CD4-positive, CD25-positive, alpha-beta regulatory T cell (primary cell): Measurements from ENCODE around the gene PLXNA4. TPM values are rescaled to one million over a fixed set of nuclear protein-coding genes. Genes with fewer than 3 reads are reported as not detected.

ENCODE experiments used
- ATAC-seq, 2 donors: fragments of 150-1000 bp; cut with Tn5 transposase; one replicate each; pipeline ENCODE4 v1.10.0; 2021; ENCODE audit warnings: low read depth in 2 of 2, moderate number of reproducible peaks in 2 of 2, moderate library complexity in 1 of 2
- DNase-seq, 3 donors: peaks; one replicate each; pipeline versions ENCODE4 v3.0.0 to v3.0.0-alpha.2; 2012 to 2022; ENCODE audit warnings: mixed read lengths in 1 of 3
- H3K27ac ChIP-seq: one replicate; pipeline ENCODE4 v1.7.0; 2013; ENCODE audit warnings: mild to moderate bottlenecking, low read length; ENCODE audit not compliant: insufficient read depth, poor library complexity, severe bottlenecking
- H3K27me3 ChIP-seq: one replicate; pipeline ENCODE4 v1.7.0; 2013; ENCODE audit warnings: low read length; ENCODE audit not compliant: control insufficient read depth, insufficient read depth
- H3K36me3 ChIP-seq: one replicate; pipeline ENCODE4 v1.7.0; 2013; ENCODE audit warnings: mild to moderate bottlenecking, low read length, moderate library complexity; ENCODE audit not compliant: control insufficient read depth, insufficient read depth
- H3K4me1 ChIP-seq: 2 replicates; pipeline ENCODE4 v1.7.0; 2013; ENCODE audit warnings: mild to moderate bottlenecking, low read length; ENCODE audit not compliant: insufficient read depth, control insufficient read depth, poor library complexity, severe bottlenecking
- H3K4me3 ChIP-seq: one replicate; pipeline ENCODE4 v1.7.0; 2013; ENCODE audit warnings: low read depth, mild to moderate bottlenecking, low read length, moderate library complexity
- H3K9me3 ChIP-seq, 2 experiments: 1 replicate in 1 of 2; 2 replicates in 1 of 2; pipeline ENCODE4 v1.7.0; 2013; ENCODE audit warnings: low read length in 2 of 2, mild to moderate bottlenecking in 1 of 2, moderate library complexity in 1 of 2; ENCODE audit not compliant: control insufficient read depth in 2 of 2
- H3K27ac Mint-ChIP-seq, 3 donors: one replicate each; pipeline ENCODE4 v1.8.0; 2020 to 2022; ENCODE audit warnings: mild to moderate bottlenecking in 3 of 3, mixed read lengths in 3 of 3, moderate library complexity in 2 of 3
- H3K27me3 Mint-ChIP-seq: one replicate; pipeline ENCODE4 v1.8.0; 2022; ENCODE audit warnings: mild to moderate bottlenecking, mixed read lengths
- H3K36me3 Mint-ChIP-seq: one replicate; pipeline ENCODE4 v1.8.0; 2020; ENCODE audit warnings: mixed read lengths
- H3K4me1 Mint-ChIP-seq, 4 donors: one replicate each; pipeline ENCODE4 v1.8.0; 2020 to 2022; ENCODE audit warnings: mixed read lengths in 4 of 4, mild to moderate bottlenecking in 1 of 4
- H3K4me3 Mint-ChIP-seq, 4 donors: one replicate each; pipeline ENCODE4 v1.8.0; 2020 to 2022; ENCODE audit warnings: mild to moderate bottlenecking in 4 of 4, mixed read lengths in 4 of 4, moderate library complexity in 3 of 4
- H3K9me3 Mint-ChIP-seq, 7 donors: one replicate each; pipeline ENCODE4 v1.8.0; 2020 to 2022; ENCODE audit warnings: mixed read lengths in 7 of 7, mild to moderate bottlenecking in 3 of 7, moderate library complexity in 2 of 7
- polyA plus RNA-seq, 4 donors: library from polyadenylated mRNA; unstranded; fragments of 300-500 nt; fragmentation: Illumina TruSeq; gene quantifications; one replicate each; pipeline ENCODE4 v1.2.3, GENCODE V29; 2021
- total RNA-seq: library from RNA; stranded (reverse); gene quantifications from one replicate; pipeline ENCODE4 v1.2.3, GENCODE V29; 2022

Gene PLXNA4
- total and polyA plus RNA-seq, 5 donors from 2014 or later = 0.27 TPM; not detected in 4

GRCh38 chr7:132084776-132085388 lies 491.4 kb downstream of the PLXNA4 start:
- Mint-ChIP-seq H3K36me3 (no peaks in the 10 kb centered on the region), H3K27ac (no peak overlapping the region), H3K4me1 (no peaks in the 10 kb centered on the region), H3K27me3 (peaks cover 4% of the 10 kb centered on the region), H3K4me3 (no peak overlapping the region), H3K9me3 (peaks cover 0 to 3% (median 0%) of the 10 kb centered on the region in 7 donors)
- Histone ChIP-seq H3K4me1 (no peaks in the 10 kb centered on the region), H3K27ac (no peak overlapping the region), H3K9me3 (no peaks in the 10 kb centered on the region), H3K4me3 (no peak overlapping the region), H3K36me3 (no peaks in the 10 kb centered on the region), H3K27me3 (peaks cover 3% of the 10 kb centered on the region)
- ATAC-seq (no peak), DNase-seq (no peak)

- Mint-ChIP-seq H3K27me3 (peaks cover 4% of the 10 kb centered on the region), H3K4me3 (no peak overlapping the region), H3K27ac (no peak overlapping the region), H3K36me3 (no peaks in the 10 kb centered on the region), H3K9me3 (peaks cover 0 to 3% (median 0%) of the 10 kb centered on the region in 7 donors), H3K4me1 (no peaks in the 10 kb centered on the region)
- no peaks in the 10 kb centered on the region for H3K36me3 ChIP-seq
- no peak for DNase-seq
- H3K27me3 ChIP-seq = peaks cover 3% of the 10 kb centered on the region
- H3K9me3 ChIP-seq = no peaks in the 10 kb centered on the region
- H3K4me1 ChIP-seq = no peaks in the 10 kb centered on the region
- no peak overlapping the region for H3K4me3 ChIP-seq
- no peak overlapping the region for H3K27ac ChIP-seq
- no peak for ATAC-seq
These were observed 492.6 kb downstream of the PLXNA4 start for GRCh38 chr7:132083537-132084123.

GRCh38 chr7:132083126-132083525 lies 493.1 kb downstream of the PLXNA4 start:
- H3K27me3 ChIP-seq = peaks cover 3% of the 10 kb centered on the region
- ATAC-seq (no peak), DNase-seq (no peak)
- no peak overlapping the region for H3K4me3 ChIP-seq
- H3K9me3 ChIP-seq = no peaks in the 10 kb centered on the region
- no peak overlapping the region for H3K27ac ChIP-seq
- no peaks in the 10 kb centered on the region for H3K36me3 ChIP-seq
- Mint-ChIP-seq H3K4me3 (no peak overlapping the region), H3K27me3 (peaks cover 4% of the 10 kb centered on the region), H3K36me3 (no peaks in the 10 kb centered on the region), H3K9me3 (peaks cover 0 to 3% (median 0%) of the 10 kb centered on the region in 7 donors), H3K4me1 (no peaks in the 10 kb centered on the region), H3K27ac (no peak overlapping the region)
- H3K4me1 ChIP-seq = no peaks in the 10 kb centered on the region

GRCh38 chr7:132082394-132082793 lies 493.9 kb downstream of the PLXNA4 start:
- Mint-ChIP-seq H3K9me3 (peaks cover 0 to 3% (median 0%) of the 10 kb centered on the region in 7 donors), H3K36me3 (no peaks in the 10 kb centered on the region), H3K4me1 (no peaks in the 10 kb centered on the region), H3K27me3 (peaks cover 4% of the 10 kb centered on the region), H3K4me3 (no peak overlapping the region), H3K27ac (no peak overlapping the region)
- no peak overlapping the region for H3K4me3 ChIP-seq
- no peak overlapping the region for H3K27ac ChIP-seq
- H3K9me3 ChIP-seq = no peaks in the 10 kb centered on the region
- ATAC-seq = no peak
- no peaks in the 10 kb centered on the region for H3K36me3 ChIP-seq
- peaks cover 3% of the 10 kb centered on the region for H3K27me3 ChIP-seq
- no peaks in the 10 kb centered on the region for H3K4me1 ChIP-seq
- no peak for DNase-seq

- Mint-ChIP-seq H3K4me3 (no peak overlapping the region), H3K27me3 (peaks cover 4% of the 10 kb centered on the region), H3K4me1 (no peaks in the 10 kb centered on the region), H3K27ac (no peak overlapping the region), H3K9me3 (peaks cover 0 to 3% (median 0%) of the 10 kb centered on the region in 7 donors), H3K36me3 (no peaks in the 10 kb centered on the region)
- H3K4me3 ChIP-seq = no peak overlapping the region
- peaks cover 3% of the 10 kb centered on the region for H3K27me3 ChIP-seq
- no peak overlapping the region for H3K27ac ChIP-seq
- H3K4me1 ChIP-seq = no peaks in the 10 kb centered on the region
- no peaks in the 10 kb centered on the region for H3K36me3 ChIP-seq
- ATAC-seq (no peak), DNase-seq (no peak)
- H3K9me3 ChIP-seq = no peaks in the 10 kb centered on the region
These were observed 494.6 kb downstream of the PLXNA4 start for GRCh38 chr7:132081686-132082085.

GRCh38 chr7:132080967-132081668 lies 495.2 kb downstream of the PLXNA4 start:
- peaks cover 0 to 6% (median 0%) of the 10 kb centered on the region in 7 donors for H3K9me3 Mint-ChIP-seq
- H3K4me3 Mint-ChIP-seq = no peak overlapping the region
- H3K36me3 Mint-ChIP-seq = no peaks in the 10 kb centered on the region
- H3K27ac Mint-ChIP-seq = no peak overlapping the region
- ATAC-seq = no peak
- H3K4me3 ChIP-seq = no peak overlapping the region
- H3K4me1 ChIP-seq = no peaks in the 10 kb centered on the region
- DNase-seq = no peak
- peaks cover 4% of the 10 kb centered on the region for H3K27me3 Mint-ChIP-seq
- peaks cover 3% of the 10 kb centered on the region for H3K27me3 ChIP-seq
- H3K4me1 Mint-ChIP-seq = no peaks in the 10 kb centered on the region
- no peaks in the 10 kb centered on the region for H3K9me3 ChIP-seq
- H3K36me3 ChIP-seq = no peaks in the 10 kb centered on the region
- H3K27ac ChIP-seq = no peak overlapping the region

- H3K9me3 ChIP-seq = no peaks in the 10 kb centered on the region
- no peaks in the 10 kb centered on the region for H3K36me3 Mint-ChIP-seq
- ATAC-seq (no peak), DNase-seq (no peak)
- H3K4me3 ChIP-seq = no peak overlapping the region
- H3K4me1 ChIP-seq = no peaks in the 10 kb centered on the region
- peak overlapping the region in 1 of 3 donors; percentile 76 for H3K27ac Mint-ChIP-seq
- peaks cover 3% of the 10 kb centered on the region for H3K27me3 ChIP-seq
- no peaks in the 10 kb centered on the region for H3K36me3 ChIP-seq
- H3K4me1 Mint-ChIP-seq = no peaks in the 10 kb centered on the region
- peaks cover 0 to 6% (median 0%) of the 10 kb centered on the region in 7 donors for H3K9me3 Mint-ChIP-seq
- no peak overlapping the region for H3K4me3 Mint-ChIP-seq
- peaks cover 4% of the 10 kb centered on the region for H3K27me3 Mint-ChIP-seq
- H3K27ac ChIP-seq = no peak overlapping the region
These were observed 495.8 kb downstream of the PLXNA4 start for GRCh38 chr7:132080467-132080866.
